ENCODE measurements around the gene ISG20. TPM values are rescaled to one million over a fixed set of nuclear protein-coding genes. Genes with fewer than 3 reads are reported as not detected.

ISG20 gene
- total RNA-seq, 1 experiment from 2014 or later = 9.7 TPM

GRCh38 chr15:88705769-88706165 lies 67.0 kb downstream of the ISG20 start:
- Mint-ChIP-seq H3K27ac (ENCODE audit: low read depth, unreplicated experiment) (no peak overlapping the region), H3K36me3 (ENCODE audit: insufficient read depth, unreplicated experiment) (no peaks in the 10 kb centered on the region), H3K9me3 (ENCODE audit: unreplicated experiment) (no peaks in the 10 kb centered on the region), H3K4me1 (ENCODE audit: insufficient read depth, unreplicated experiment) (no peaks in the 10 kb centered on the region), H3K4me3 (ENCODE audit: unreplicated experiment) (no peak overlapping the region), H3K27me3 (ENCODE audit: insufficient read depth, unreplicated experiment) (peaks cover 2% of the 10 kb centered on the region)
- no TSS peak for BruUV-seq (replicated peaks)
- ChIA-PET POLR2A (no interaction called here), CTCF (interaction anchor here (0.6 to 1.5 kb wide), 2 partner anchors 49 to 1673 kb away, joined by 3 read pairs; no protein-coding TSS in a partner anchor)
- TF ChIP-seq CTCF (IDR thresholded peaks at IDR 0.05; ENCODE audit: unreplicated experiment) = no peak
- intact Hi-C loops (cut with micrococcal nuclease) = no loop called here
- DNase-seq (ENCODE audit: unreplicated experiment) = no peak

Small RNA genes within 50 kb of the gene (microRNA-seq; reads per million reads assigned to microRNA genes)
- not detected for gene MIR1179
- not detected for gene MIR3529
- gene MIR7-2 = not detected

Other genes with a start within 250 kb of the ISG20 start
- gene MRPL46, start 171.6 kb upstream of the ISG20 start, total RNA-seq (2022) = 15.4 and 23.2 TPM in 2 replicates
- 63.9 and 64.5 TPM in 2 replicates for gene MRPS11, start 171.3 kb upstream of the ISG20 start, total RNA-seq (2022)
- gene DET1, start 92.3 kb upstream of the ISG20 start, total RNA-seq (2022) = 5.1 and 7.6 TPM in 2 replicates
- gene AEN, start 17.7 kb upstream of the ISG20 start, total RNA-seq (2022) = 48.7 and 67.6 TPM in 2 replicates
- not detected in 2 replicates for gene ACAN, start 164.4 kb downstream of the ISG20 start, total RNA-seq (2022)

All from MCF 10A (cell line).